GM18508 (cell line): ENCODE results near the gene SLC25A30.
"Not testable (repeated sequence)": the region's sequence is repeated elsewhere in the genome, so short reads cannot be mapped to it uniquely, and the experiment has no call there.

Experiments used
- ATAC-seq: cut with Tn5 transposase; IDR thresholded peaks from one replicate; pipeline ENCODE4 v1.9.1; 2021; ENCODE audit warnings: moderate number of reproducible peaks; ENCODE audit not compliant: insufficient read depth, unreplicated experiment

Gene SLC25A30

GRCh38 chr13:45393941-45394570 lies 24.1 kb downstream of the SLC25A30 start:
- ATAC-seq: no peak

GRCh38 chr13:45392811-45393210 lies 25.4 kb downstream of the SLC25A30 start:
- ATAC-seq: no peak

- no peak for ATAC-seq
These were observed 26.2 kb downstream of the SLC25A30 start for GRCh38 chr13:45391926-45392325.

GRCh38 chr13:45391128-45391527 lies 27.0 kb downstream of the SLC25A30 start:
- ATAC-seq: not testable (repeated sequence)

GRCh38 chr13:45390348-45390747 lies 27.8 kb downstream of the SLC25A30 start:
- ATAC-seq: not testable (repeated sequence)

GRCh38 chr13:45388664-45389063 lies 29.5 kb downstream of the SLC25A30 start:
- ATAC-seq: no peak

- ATAC-seq: not testable (repeated sequence)
These were observed 31.1 kb downstream of the SLC25A30 start for GRCh38 chr13:45386892-45387575.

GRCh38 chr13:45385907-45386553 lies 32.1 kb downstream of the SLC25A30 start:
- no peak for ATAC-seq

- ATAC-seq: no peak
These were observed 32.9 kb downstream of the SLC25A30 start for GRCh38 chr13:45385320-45385719.

- ATAC-seq: no peak
These were observed 33.5 kb downstream of the SLC25A30 start for GRCh38 chr13:45384474-45385174.

GRCh38 chr13:45382739-45383138 lies 35.4 kb downstream of the SLC25A30 start:
- ATAC-seq: not testable (repeated sequence)

GRCh38 chr13:45381196-45381595 lies 37.0 kb downstream of the SLC25A30 start:
- no peak for ATAC-seq

GRCh38 chr13:45380708-45381107 lies 37.5 kb downstream of the SLC25A30 start:
- not testable (repeated sequence) for ATAC-seq

- ATAC-seq: not testable (repeated sequence)
These were observed 38.7 kb downstream of the SLC25A30 start for GRCh38 chr13:45379516-45379915.

GRCh38 chr13:45378786-45379185 lies 39.4 kb downstream of the SLC25A30 start:
- not testable (repeated sequence) for ATAC-seq

- ATAC-seq: not testable (repeated sequence)
These were observed 40.9 kb downstream of the SLC25A30 start for GRCh38 chr13:45377314-45377713.

GRCh38 chr13:45376651-45377050 lies 41.5 kb downstream of the SLC25A30 start:
- not testable (repeated sequence) for ATAC-seq

GRCh38 chr13:45374917-45375316 lies 43.3 kb downstream of the SLC25A30 start:
- no peak for ATAC-seq

GRCh38 chr13:45373162-45373547 lies 45.0 kb downstream of the SLC25A30 start:
- ATAC-seq: no peak

GRCh38 chr13:45372189-45373161 lies 45.7 kb downstream of the SLC25A30 start:
- ATAC-seq: no peak
